GM23248 (cell line): Measurements from ENCODE around the gene TFCP2L1. TPM values are rescaled to one million over a fixed set of nuclear protein-coding genes. Genes with fewer than 3 reads are reported as not detected.

Experiments used
- DNase-seq: peaks from one replicate; pipeline ENCODE4 v3.0.0-alpha.2; 2015
- H2AFZ ChIP-seq: fragments of 200-600 bp; sonication (generic); 2 replicates; pipeline ENCODE4 v1.6.1; 2016; ENCODE audit warnings: antibody characterized with exemption
- H3F3A ChIP-seq: fragments of 200-600 bp; sonication (generic); 2 replicates; pipeline ENCODE4 v1.6.1; 2016; ENCODE audit warnings: mild to moderate bottlenecking, antibody characterized with exemption, mixed run types; ENCODE audit not compliant: insufficient read depth
- H3K27ac ChIP-seq: fragments of 200-600 bp; sonication (generic); 2 replicates; pipeline ENCODE4 v1.5.1; 2016; ENCODE audit warnings: mild to moderate bottlenecking
- H3K27me3 ChIP-seq: fragments of 200-600 bp; sonication (generic); replicated peaks from 2 replicates; pipeline ENCODE4 v1.6.1; 2016; ENCODE audit warnings: mild to moderate bottlenecking; ENCODE audit not compliant: insufficient read depth
- H3K36me3 ChIP-seq: fragments of 200-600 bp; sonication (generic); 2 replicates; pipeline ENCODE4 v1.6.1; 2016; ENCODE audit warnings: low read depth, mild to moderate bottlenecking
- H3K4me1 ChIP-seq: fragments of 200-600 bp; sonication (generic); 2 replicates; pipeline ENCODE4 v1.6.1; 2016; ENCODE audit warnings: mild to moderate bottlenecking; ENCODE audit not compliant: insufficient read depth
- H3K4me2 ChIP-seq: fragments of 200-600 bp; sonication (generic); one replicate; pipeline ENCODE4 v1.6.1; 2016; ENCODE audit warnings: mild to moderate bottlenecking; ENCODE audit not compliant: unreplicated experiment
- H3K4me3 ChIP-seq: fragments of 200-600 bp; sonication (generic); 2 replicates; pipeline ENCODE4 v1.5.1; 2016; ENCODE audit warnings: mild to moderate bottlenecking
- H3K79me2 ChIP-seq: fragments of 200-600 bp; sonication (generic); 2 replicates; pipeline ENCODE4 v1.6.1; 2016; ENCODE audit warnings: mild to moderate bottlenecking; ENCODE audit not compliant: insufficient read depth
- H3K9ac ChIP-seq: fragments of 200-600 bp; sonication (generic); 2 replicates; pipeline ENCODE4 v1.6.1; 2016; ENCODE audit warnings: mild to moderate bottlenecking
- H3K9me2 ChIP-seq: fragments of 200-600 bp; sonication (generic); 2 replicates; pipeline ENCODE4 v1.6.1; 2016; ENCODE audit warnings: mixed run types, mild to moderate bottlenecking, moderate library complexity; ENCODE audit not compliant: insufficient read depth
- H3K9me3 ChIP-seq: fragments of 200-600 bp; sonication (generic); one replicate; pipeline ENCODE4 v1.6.1; 2017; ENCODE audit warnings: low read depth
- H4K20me1 ChIP-seq: fragments of 200-600 bp; sonication (generic); 2 replicates; pipeline ENCODE4 v1.6.0; 2016; ENCODE audit not compliant: insufficient read depth
- EZH2 ChIP-seq: fragments of 200-600 bp; sonication (generic); IDR thresholded peaks from 2 replicates; pipeline ENCODE4 v1.6.1; 2018; ENCODE audit warnings: antibody characterized with exemption, mild to moderate bottlenecking; ENCODE audit not compliant: insufficient read depth, poor library complexity, severe bottlenecking
- EZH2phosphoT487 ChIP-seq: fragments of 200-600 bp; sonication (generic); IDR thresholded peaks from 2 replicates; pipeline ENCODE4 v1.6.1; 2018; ENCODE audit warnings: antibody characterized with exemption, moderate library complexity, mild to moderate bottlenecking, low read depth; ENCODE audit not compliant: insufficient read depth
- WGBS, 2 experiments: methylation state at CpG; one replicate each; pipeline ENCODE4 v1.1.6; 2015 to 2017; ENCODE audit warnings: low lambda C conversion rate in 2 of 2, low coverage in 1 of 2; ENCODE audit errors: missing lambda C conversion rate in 2 of 2; 5-methylcytosine and 5-hydroxymethylcytosine counted together
- in situ Hi-C: fragments of 300-500 bp; cut with MboI; formaldehyde crosslinking; loops from 2 replicates; pipeline ENCODE4 v1.15.0; 2020
- polyA plus RNA-seq: library from polyadenylated mRNA; unstranded; fragments of >200 nt; fragmentation: Nextera tagmentation; extraction: Ambion mirVana; gene quantifications from 2 replicates; pipeline ENCODE4 v1.2.1, GENCODE V29; 2016
- total RNA-seq: library from RNA; depleted of rRNA; stranded (reverse); fragments of >200 nt; shearing (Covaris generic); gene quantifications from 2 replicates; pipeline ENCODE4 v1.2.3, GENCODE V29; 2014

Gene TFCP2L1
- total and polyA plus RNA-seq, 2 experiments from 2014 or later: not detected

GRCh38 chr2:121282800-121283385, 2.1 kb downstream of the TFCP2L1 start:
- in situ Hi-C loops: no loop called here
- Histone ChIP-seq H3K36me3 (no peaks in the 10 kb centered on the region), H3K4me1 (no peaks in the 10 kb centered on the region), H3K27me3 (peaks cover 51% of the 10 kb centered on the region), H3K9ac (no peak overlapping the region), H4K20me1 (no peaks in the 10 kb centered on the region), H3K79me2 (no peaks in the 10 kb centered on the region), H3K9me3 (no peaks in the 10 kb centered on the region), H3F3A (no peaks in the 10 kb centered on the region), H3K4me2 (no peak overlapping the region), H3K4me3 (no peak overlapping the region), H2AFZ (no peak overlapping the region), H3K27ac (no peak overlapping the region), H3K9me2 (no peaks in the 10 kb centered on the region)
- no peak for DNase-seq
- WGBS, 2 experiments: 40 to 48% methylated on average over 13 of the region's 13 CpGs
- no peak for TF ChIP-seq EZH2
- TF ChIP-seq EZH2phosphoT487: no peak

DNA sequence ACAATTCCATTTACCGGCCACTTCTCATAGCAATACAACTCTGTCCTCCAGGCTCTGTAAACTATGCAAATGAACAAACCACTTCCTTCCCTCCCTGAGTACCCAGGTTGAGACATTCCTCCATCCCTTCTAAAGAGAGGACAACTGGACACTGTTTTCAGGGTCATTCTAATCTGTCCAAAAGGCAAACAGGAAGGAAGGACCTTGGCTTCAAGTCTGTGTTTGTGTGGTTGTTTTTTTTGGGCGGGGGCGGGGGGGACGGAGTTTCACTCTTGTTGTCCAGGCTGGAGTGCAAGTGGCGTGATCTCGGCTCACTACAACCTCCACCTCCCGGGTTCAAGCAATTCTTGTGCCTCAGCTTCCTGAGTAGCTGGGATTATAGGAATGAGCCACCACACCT, 3.3 kb downstream of the TFCP2L1 start:
- H3K4me3 ChIP-seq: no peak overlapping the region

DNA sequence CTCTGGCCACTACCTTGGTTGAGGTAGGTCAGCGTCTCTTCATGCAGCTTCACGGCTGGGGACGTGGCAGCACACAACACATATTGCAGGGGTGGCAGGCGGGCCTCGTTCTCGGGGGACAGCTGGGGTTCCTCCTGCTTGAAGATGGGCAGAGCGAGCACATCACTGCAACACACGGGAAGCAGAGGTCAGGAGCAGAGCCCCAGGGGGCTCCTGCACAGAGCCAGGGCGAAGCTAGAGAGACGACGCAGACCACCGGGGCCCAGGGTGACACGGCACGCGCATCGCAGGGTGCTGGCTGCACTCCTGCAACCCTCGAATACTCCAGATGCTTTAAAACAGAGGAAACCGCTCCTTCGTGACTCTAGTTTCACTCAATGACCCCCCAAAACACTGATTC, 3.9 kb downstream of the TFCP2L1 start:
- H3K9ac ChIP-seq: no peak overlapping the region
- H3K36me3 ChIP-seq: no peaks in the 10 kb centered on the region
- no peaks in the 10 kb centered on the region for H3K9me3 ChIP-seq
- H3K9me2 ChIP-seq: no peaks in the 10 kb centered on the region
- H3K4me2 ChIP-seq: no peak overlapping the region
- no peak for DNase-seq
- no peak overlapping the region for H2AFZ ChIP-seq
- no peak for TF ChIP-seq EZH2
- no peak for TF ChIP-seq EZH2phosphoT487
- peaks cover 58% of the 10 kb centered on the region for H3K27me3 ChIP-seq
- 72 to 76% methylated on average over 19 of the region's 19 CpGs for WGBS, 2 experiments
- no peaks in the 10 kb centered on the region for H4K20me1 ChIP-seq
- in situ Hi-C loops: no loop called here
- no peaks in the 10 kb centered on the region for H3F3A ChIP-seq
- H3K4me3 ChIP-seq: no peak overlapping the region
- H3K4me1 ChIP-seq: no peaks in the 10 kb centered on the region
- no peaks in the 10 kb centered on the region for H3K79me2 ChIP-seq
- H3K27ac ChIP-seq: no peak overlapping the region

More for the DNA sequence above, 3.3 kb downstream of the TFCP2L1 start:
- Histone ChIP-seq H3K27me3 (peaks cover 58% of the 10 kb centered on the region), H4K20me1 (no peaks in the 10 kb centered on the region), H3F3A (no peaks in the 10 kb centered on the region), H3K36me3 (no peaks in the 10 kb centered on the region), H3K4me2 (no peak overlapping the region), H3K9ac (no peak overlapping the region), H3K27ac (no peak overlapping the region), H3K4me1 (no peaks in the 10 kb centered on the region), H3K79me2 (no peaks in the 10 kb centered on the region), H3K9me2 (no peaks in the 10 kb centered on the region), H3K9me3 (no peaks in the 10 kb centered on the region), H2AFZ (no peak overlapping the region)
- 52 to 55% methylated on average over 2 to 7 of the region's 7 CpGs for WGBS, 2 experiments
- TF ChIP-seq EZH2phosphoT487 (no peak), EZH2 (no peak)
- DNase-seq: no peak
- in situ Hi-C loops: no loop called here

DNA sequence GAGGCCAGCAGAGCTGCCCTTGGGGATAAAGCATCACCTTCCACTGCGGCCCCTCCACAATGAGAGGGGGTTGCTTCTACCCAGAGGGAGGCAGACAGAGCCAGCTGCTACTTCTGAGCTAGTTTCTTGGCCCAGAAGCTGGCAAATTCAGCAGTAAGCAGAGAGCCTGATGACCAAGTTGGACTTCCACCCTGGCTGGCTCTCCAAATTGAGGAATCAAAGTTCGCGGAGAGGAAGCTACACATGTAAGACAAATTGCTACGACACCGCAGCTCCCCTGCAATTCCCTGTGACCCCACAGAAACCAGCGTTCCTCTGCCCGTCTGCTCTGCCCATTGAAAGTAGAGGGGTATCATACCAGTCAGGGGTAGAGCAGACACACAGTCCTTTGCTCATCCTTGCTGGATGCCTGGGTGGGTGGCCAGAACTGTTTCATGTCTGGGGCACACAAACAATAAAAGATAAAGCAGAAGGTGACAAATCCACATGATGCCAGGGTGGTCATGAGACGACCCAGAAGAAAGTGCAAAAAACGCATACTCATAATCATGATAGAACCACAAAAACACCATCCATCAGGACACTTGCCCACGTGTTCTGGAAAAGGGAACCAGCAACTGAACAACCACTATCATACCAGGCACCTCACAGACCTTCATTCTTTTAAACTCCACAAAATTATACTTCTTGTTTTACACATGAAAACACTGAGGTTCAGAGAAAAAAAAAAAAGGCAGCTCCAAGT, 5.4 kb downstream of the TFCP2L1 start:
- H3K4me3 ChIP-seq: no peak overlapping the region
- TF ChIP-seq EZH2phosphoT487 (no peak), EZH2 (no peak)
- DNase-seq: no peak
- H4K20me1 ChIP-seq: no peaks in the 10 kb centered on the region
- no peak overlapping the region for H3K9ac ChIP-seq
- no peaks in the 10 kb centered on the region for H3K4me1 ChIP-seq
- in situ Hi-C loops: no loop called here
- no peaks in the 10 kb centered on the region for H3K36me3 ChIP-seq
- H3K27ac ChIP-seq: no peak overlapping the region
- H3F3A ChIP-seq: no peaks in the 10 kb centered on the region
- H2AFZ ChIP-seq: no peak overlapping the region
- no peaks in the 10 kb centered on the region for H3K9me3 ChIP-seq
- no peak overlapping the region for H3K4me2 ChIP-seq
- no peaks in the 10 kb centered on the region for H3K79me2 ChIP-seq
- peaks cover 54% of the 10 kb centered on the region for H3K27me3 ChIP-seq
- WGBS, 2 experiments: 51 to 54% methylated on average over 10 of the region's 10 CpGs
- no peaks in the 10 kb centered on the region for H3K9me2 ChIP-seq
